ENCODE results near the gene RBM33.

The RBM33 gene

GRCh38 chr7:155763691-155764437 lies 119.4 kb downstream of the RBM33 start:
- H3K27ac ChIP-seq (ENCODE audit: low read depth, low read length): peak overlapping the region; percentile 0
- H3K27me3 ChIP-seq (ENCODE audit: control insufficient read depth, insufficient read depth, low read length): no peaks in the 10 kb centered on the region
- H3K4me3 ChIP-seq (ENCODE audit: low read length): no peak overlapping the region
- no peak overlapping the region for H3K9ac ChIP-seq (ENCODE audit: low read length)
- no peaks in the 10 kb centered on the region for H3K4me1 ChIP-seq (ENCODE audit: control insufficient read depth, insufficient read depth, low read length)
- peaks cover 26% of the 10 kb centered on the region for H3K36me3 ChIP-seq (ENCODE audit: control insufficient read depth, insufficient read depth, low read length)

- H3K4me3 ChIP-seq (ENCODE audit: low read length): no peak overlapping the region
- H3K4me1 ChIP-seq (ENCODE audit: control insufficient read depth, insufficient read depth, low read length): no peaks in the 10 kb centered on the region
- peaks cover 30% of the 10 kb centered on the region for H3K36me3 ChIP-seq (ENCODE audit: control insufficient read depth, insufficient read depth, low read length)
- H3K27ac ChIP-seq (ENCODE audit: low read depth, low read length): no peak overlapping the region
- H3K9ac ChIP-seq (ENCODE audit: low read length): no peak overlapping the region
- no peaks in the 10 kb centered on the region for H3K27me3 ChIP-seq (ENCODE audit: control insufficient read depth, insufficient read depth, low read length)
These were observed 120.0 kb downstream of the RBM33 start for GRCh38 chr7:155764438-155764793.

- Histone ChIP-seq H3K4me3 (ENCODE audit: low read length) (no peak overlapping the region), H3K27ac (ENCODE audit: low read depth, low read length) (no peak overlapping the region), H3K4me1 (ENCODE audit: control insufficient read depth, insufficient read depth, low read length) (no peaks in the 10 kb centered on the region), H3K36me3 (ENCODE audit: control insufficient read depth, insufficient read depth, low read length) (peaks cover 36% of the 10 kb centered on the region), H3K9ac (ENCODE audit: low read length) (no peak overlapping the region), H3K27me3 (ENCODE audit: control insufficient read depth, insufficient read depth, low read length) (no peaks in the 10 kb centered on the region)
These were observed 121.0 kb downstream of the RBM33 start for GRCh38 chr7:155765458-155765857.

DNA sequence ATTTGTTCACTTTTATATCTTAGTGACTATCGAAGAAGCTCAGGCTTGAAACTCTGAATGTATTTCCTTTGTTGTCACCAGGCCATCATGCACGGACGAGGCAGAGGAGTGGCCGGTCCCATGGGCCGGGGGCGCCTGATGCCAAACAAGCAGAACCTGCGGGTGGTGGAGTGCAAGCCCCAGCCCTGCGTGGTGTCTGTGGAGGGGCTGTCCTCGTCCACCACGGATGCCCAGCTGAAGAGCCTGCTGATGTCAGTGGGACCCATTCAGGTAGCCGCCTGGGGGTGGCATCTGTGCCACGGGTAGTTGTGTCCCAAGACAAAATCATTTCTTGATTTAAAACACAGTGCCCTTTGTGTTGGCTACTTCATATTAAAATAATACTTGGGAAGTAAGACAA lies 121.9 kb downstream of the RBM33 start:
- Histone ChIP-seq H3K27ac (ENCODE audit: low read depth, low read length) (no peak overlapping the region), H3K36me3 (ENCODE audit: control insufficient read depth, insufficient read depth, low read length) (peaks cover 36% of the 10 kb centered on the region), H3K4me3 (ENCODE audit: low read length) (no peak overlapping the region), H3K27me3 (ENCODE audit: control insufficient read depth, insufficient read depth, low read length) (no peaks in the 10 kb centered on the region), H3K4me1 (ENCODE audit: control insufficient read depth, insufficient read depth, low read length) (no peaks in the 10 kb centered on the region), H3K9ac (ENCODE audit: low read length) (no peak overlapping the region)

DNA sequence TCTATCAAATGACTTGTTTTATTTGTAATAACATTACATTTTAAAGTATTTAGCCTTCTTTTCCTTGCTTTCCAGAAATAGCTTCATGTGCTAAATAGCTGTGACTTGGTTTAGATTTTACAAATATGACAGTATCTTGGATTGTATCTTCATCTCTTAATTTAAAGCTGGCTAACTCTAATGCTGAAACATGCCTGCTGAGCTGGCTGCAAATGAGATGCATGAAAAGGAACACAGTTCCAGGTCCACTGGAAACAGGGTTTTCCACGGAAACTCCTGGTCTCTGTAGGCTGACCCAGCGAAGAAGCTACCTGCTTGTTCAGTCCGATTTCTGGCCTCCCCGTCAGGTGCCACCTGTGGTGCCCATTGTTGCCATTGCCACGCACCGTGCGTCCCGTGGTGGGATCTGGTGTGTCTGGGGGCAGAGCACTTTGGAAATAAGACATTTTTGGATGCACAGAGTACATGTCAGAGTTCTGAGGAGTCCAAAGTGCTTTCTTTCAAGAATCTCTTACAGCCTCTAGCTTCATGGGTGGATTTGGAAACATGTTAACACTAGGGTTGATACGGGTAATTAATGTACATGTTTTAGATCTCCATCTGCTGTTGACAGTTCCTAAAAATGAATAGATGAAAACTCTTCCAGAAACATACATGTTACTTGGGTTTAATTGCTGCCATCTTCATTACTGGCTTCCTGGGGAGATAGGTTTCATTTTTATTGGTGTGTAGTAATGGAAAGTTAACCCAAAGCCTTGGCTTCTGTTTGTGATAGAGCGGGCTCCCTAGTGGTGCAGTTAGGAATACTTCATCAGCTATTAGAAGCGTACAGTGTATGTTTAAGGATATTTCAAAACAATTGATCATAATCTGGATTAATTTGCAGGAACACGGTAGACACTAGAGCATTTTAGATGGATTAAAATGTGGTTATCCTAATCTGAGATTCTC lies 122.8 kb downstream of the RBM33 start:
- no peaks in the 10 kb centered on the region for H3K4me1 ChIP-seq (ENCODE audit: control insufficient read depth, insufficient read depth, low read length)
- H3K36me3 ChIP-seq (ENCODE audit: control insufficient read depth, insufficient read depth, low read length): peaks cover 36% of the 10 kb centered on the region
- H3K4me3 ChIP-seq (ENCODE audit: low read length): no peak overlapping the region
- no peak overlapping the region for H3K27ac ChIP-seq (ENCODE audit: low read depth, low read length)
- H3K9ac ChIP-seq (ENCODE audit: low read length): no peak overlapping the region
- H3K27me3 ChIP-seq (ENCODE audit: control insufficient read depth, insufficient read depth, low read length): no peaks in the 10 kb centered on the region

- Histone ChIP-seq H3K4me1 (ENCODE audit: control insufficient read depth, insufficient read depth, low read length) (no peaks in the 10 kb centered on the region), H3K27ac (ENCODE audit: low read depth, low read length) (no peak overlapping the region), H3K36me3 (ENCODE audit: control insufficient read depth, insufficient read depth, low read length) (peaks cover 29% of the 10 kb centered on the region), H3K27me3 (ENCODE audit: control insufficient read depth, insufficient read depth, low read length) (no peaks in the 10 kb centered on the region), H3K4me3 (ENCODE audit: low read length) (no peak overlapping the region), H3K9ac (ENCODE audit: low read length) (no peak overlapping the region)
These were observed 125.2 kb downstream of the RBM33 start for GRCh38 chr7:155769701-155770100.

- no peak overlapping the region for H3K27ac ChIP-seq (ENCODE audit: low read depth, low read length)
- no peaks in the 10 kb centered on the region for H3K4me1 ChIP-seq (ENCODE audit: control insufficient read depth, insufficient read depth, low read length)
- no peak overlapping the region for H3K4me3 ChIP-seq (ENCODE audit: low read length)
- peaks cover 32% of the 10 kb centered on the region for H3K36me3 ChIP-seq (ENCODE audit: control insufficient read depth, insufficient read depth, low read length)
- H3K9ac ChIP-seq (ENCODE audit: low read length): no peak overlapping the region
- no peaks in the 10 kb centered on the region for H3K27me3 ChIP-seq (ENCODE audit: control insufficient read depth, insufficient read depth, low read length)
These were observed 125.8 kb downstream of the RBM33 start for GRCh38 chr7:155770241-155770640.

GRCh38 chr7:155773531-155773930 lies 129.1 kb downstream of the RBM33 start:
- Histone ChIP-seq H3K27me3 (ENCODE audit: control insufficient read depth, insufficient read depth, low read length) (no peaks in the 10 kb centered on the region), H3K4me1 (ENCODE audit: control insufficient read depth, insufficient read depth, low read length) (no peaks in the 10 kb centered on the region), H3K9ac (ENCODE audit: low read length) (no peak overlapping the region), H3K27ac (ENCODE audit: low read depth, low read length) (no peak overlapping the region), H3K36me3 (ENCODE audit: control insufficient read depth, insufficient read depth, low read length) (peaks cover 24% of the 10 kb centered on the region), H3K4me3 (ENCODE audit: low read length) (no peak overlapping the region)

- Histone ChIP-seq H3K9ac (ENCODE audit: low read length) (no peak overlapping the region), H3K36me3 (ENCODE audit: control insufficient read depth, insufficient read depth, low read length) (peaks cover 15% of the 10 kb centered on the region), H3K4me1 (ENCODE audit: control insufficient read depth, insufficient read depth, low read length) (no peaks in the 10 kb centered on the region), H3K27me3 (ENCODE audit: control insufficient read depth, insufficient read depth, low read length) (no peaks in the 10 kb centered on the region), H3K4me3 (ENCODE audit: low read length) (no peak overlapping the region), H3K27ac (ENCODE audit: low read depth, low read length) (no peak overlapping the region)
These were observed 130.5 kb downstream of the RBM33 start for GRCh38 chr7:155774947-155775346.

DNA sequence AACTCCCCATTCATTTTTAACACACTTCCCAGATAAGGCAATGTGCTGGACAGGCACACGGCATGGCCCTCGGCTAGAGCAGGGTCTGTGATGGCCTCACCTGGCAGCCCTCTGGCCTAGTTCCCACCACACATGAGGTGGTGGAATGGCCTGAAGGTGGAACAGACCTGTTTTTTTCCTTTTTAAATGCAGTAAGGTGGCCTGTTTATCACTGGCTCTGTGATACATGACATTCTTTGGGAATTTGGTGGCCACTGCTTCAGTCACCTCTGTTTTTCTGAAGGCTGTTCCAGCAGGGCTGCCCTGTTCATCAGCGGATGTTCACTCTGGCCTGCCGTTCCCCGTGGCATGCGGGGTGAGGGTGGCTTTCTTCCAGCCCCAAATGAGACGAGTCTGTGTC lies 131.2 kb downstream of the RBM33 start:
- H3K4me1 ChIP-seq (ENCODE audit: control insufficient read depth, insufficient read depth, low read length): no peaks in the 10 kb centered on the region
- H3K9ac ChIP-seq (ENCODE audit: low read length): no peak overlapping the region
- peaks cover 18% of the 10 kb centered on the region for H3K36me3 ChIP-seq (ENCODE audit: control insufficient read depth, insufficient read depth, low read length)
- no peak overlapping the region for H3K4me3 ChIP-seq (ENCODE audit: low read length)
- no peak overlapping the region for H3K27ac ChIP-seq (ENCODE audit: low read depth, low read length)
- no peaks in the 10 kb centered on the region for H3K27me3 ChIP-seq (ENCODE audit: control insufficient read depth, insufficient read depth, low read length)

DNA sequence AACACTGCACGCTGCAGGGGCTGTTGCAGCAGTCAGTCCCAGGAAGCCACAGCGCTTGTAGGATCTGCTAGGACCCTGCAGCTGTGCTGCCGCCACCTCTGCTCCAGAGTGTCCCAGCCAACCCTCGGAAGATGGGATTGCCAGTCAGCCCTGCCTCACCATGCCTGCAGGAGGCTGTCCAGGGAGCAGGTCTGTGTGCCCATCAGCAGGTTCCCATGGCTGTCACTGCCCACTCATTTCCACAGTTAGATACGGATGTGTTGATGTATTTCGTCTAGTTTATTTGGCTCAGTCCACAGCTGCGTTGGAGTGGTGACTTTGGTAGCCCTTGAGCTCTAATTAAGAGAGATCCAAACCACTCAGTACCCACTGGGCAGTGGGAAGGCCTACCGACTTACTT lies 132.1 kb downstream of the RBM33 start:
- Histone ChIP-seq H3K4me3 (ENCODE audit: low read length) (no peak overlapping the region), H3K4me1 (ENCODE audit: control insufficient read depth, insufficient read depth, low read length) (no peaks in the 10 kb centered on the region), H3K36me3 (ENCODE audit: control insufficient read depth, insufficient read depth, low read length) (peaks cover 18% of the 10 kb centered on the region), H3K9ac (ENCODE audit: low read length) (no peak overlapping the region), H3K27ac (ENCODE audit: low read depth, low read length) (no peak overlapping the region), H3K27me3 (ENCODE audit: control insufficient read depth, insufficient read depth, low read length) (no peaks in the 10 kb centered on the region)

DNA sequence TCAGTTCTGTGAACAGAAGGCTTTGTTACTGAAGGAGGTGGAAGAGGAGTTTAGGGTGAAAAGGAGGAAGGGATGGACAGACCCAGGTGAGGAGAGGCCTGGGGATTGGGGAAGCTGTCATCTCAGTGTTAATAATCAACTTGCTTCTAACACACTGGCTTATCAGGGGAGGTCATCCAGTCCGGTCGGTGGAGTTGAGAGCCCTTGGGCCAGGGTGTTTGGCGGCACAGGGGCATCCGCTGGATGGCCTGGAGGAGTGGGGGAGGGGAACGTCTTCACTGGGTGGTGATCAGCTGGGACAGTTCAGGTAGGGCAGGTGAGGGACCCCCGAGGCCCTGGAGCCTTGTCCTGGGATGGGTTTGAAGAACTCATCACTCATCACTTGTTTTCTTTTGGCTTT lies 133.9 kb downstream of the RBM33 start:
- H3K27ac ChIP-seq (ENCODE audit: low read depth, low read length): no peak overlapping the region
- no peaks in the 10 kb centered on the region for H3K27me3 ChIP-seq (ENCODE audit: control insufficient read depth, insufficient read depth, low read length)
- H3K4me3 ChIP-seq (ENCODE audit: low read length): no peak overlapping the region
- no peak overlapping the region for H3K9ac ChIP-seq (ENCODE audit: low read length)
- peaks cover 18% of the 10 kb centered on the region for H3K36me3 ChIP-seq (ENCODE audit: control insufficient read depth, insufficient read depth, low read length)
- H3K4me1 ChIP-seq (ENCODE audit: control insufficient read depth, insufficient read depth, low read length): no peaks in the 10 kb centered on the region
